ENCODE results near the gene IL1B.
"Not testable (repeated sequence)": the region's sequence is repeated elsewhere in the genome, so short reads cannot be mapped to it uniquely, and the experiment has no call there.

Gene IL1B

DNA sequence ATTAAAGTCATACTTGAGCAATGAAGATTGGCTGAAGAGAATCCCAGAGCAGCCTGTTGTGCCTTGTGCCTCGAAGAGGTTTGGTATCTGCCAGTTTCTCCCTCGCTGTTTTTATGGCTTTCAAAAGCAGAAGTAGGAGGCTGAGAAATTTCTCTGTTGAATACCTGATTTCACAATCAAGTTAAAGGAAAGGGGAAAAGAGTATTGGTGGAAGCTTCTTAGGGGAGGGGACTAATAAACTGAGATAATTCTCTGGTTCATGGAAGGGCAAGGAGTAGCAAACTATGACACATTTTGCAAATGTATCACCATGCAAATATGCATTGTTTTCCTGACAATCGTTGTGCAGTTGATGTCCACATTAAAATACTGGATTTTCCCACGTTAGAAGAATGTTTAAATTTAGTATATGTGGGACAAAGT, at the start of gene IL1B:
IL1B (minus strand) TSS at position 85 of the 423 bp plus-strand sequence. CDS start 550 bp downstream, outside the sequence.
- DNase-seq: no peak

DNA sequence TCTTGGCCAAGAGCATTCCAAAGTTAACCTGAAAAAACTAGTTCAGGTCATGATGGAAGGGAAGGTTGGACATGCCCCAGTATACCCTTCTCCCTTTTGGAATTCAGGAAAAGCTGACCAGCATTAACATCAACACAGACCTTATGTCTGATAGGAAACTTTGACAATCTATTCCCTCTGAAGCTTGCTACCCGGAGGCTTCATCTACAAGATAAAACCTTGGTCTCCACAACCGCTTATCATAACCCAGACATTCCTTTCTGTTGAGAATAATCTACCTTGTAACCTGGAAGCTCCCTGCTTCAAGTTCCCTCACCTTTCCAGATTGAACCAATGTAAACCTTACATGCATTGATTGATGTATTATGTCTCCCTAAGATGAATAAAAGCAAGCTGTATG, 49.7 kb upstream of the IL1B start:
- no peak for DNase-seq

DNA sequence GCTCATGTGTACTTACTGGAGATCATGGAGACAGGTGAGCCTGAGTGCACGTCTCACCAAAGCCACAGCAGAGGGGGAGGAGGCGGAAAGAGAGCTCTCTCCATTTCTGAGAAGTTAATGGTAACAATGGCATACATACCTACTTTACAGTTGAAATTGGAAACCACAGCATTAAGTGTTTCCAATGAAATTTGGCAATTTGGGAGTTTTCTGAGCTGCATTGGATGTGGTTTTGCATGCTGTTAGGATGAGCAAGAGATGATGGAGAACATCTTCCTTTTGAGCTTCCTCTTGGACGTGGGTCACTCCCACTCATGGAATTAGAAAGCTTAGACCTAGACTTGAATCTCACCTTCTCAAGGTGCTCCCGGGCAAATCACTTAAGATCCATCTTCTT, 48.9 kb upstream of the IL1B start:
- no peak for DNase-seq

DNA sequence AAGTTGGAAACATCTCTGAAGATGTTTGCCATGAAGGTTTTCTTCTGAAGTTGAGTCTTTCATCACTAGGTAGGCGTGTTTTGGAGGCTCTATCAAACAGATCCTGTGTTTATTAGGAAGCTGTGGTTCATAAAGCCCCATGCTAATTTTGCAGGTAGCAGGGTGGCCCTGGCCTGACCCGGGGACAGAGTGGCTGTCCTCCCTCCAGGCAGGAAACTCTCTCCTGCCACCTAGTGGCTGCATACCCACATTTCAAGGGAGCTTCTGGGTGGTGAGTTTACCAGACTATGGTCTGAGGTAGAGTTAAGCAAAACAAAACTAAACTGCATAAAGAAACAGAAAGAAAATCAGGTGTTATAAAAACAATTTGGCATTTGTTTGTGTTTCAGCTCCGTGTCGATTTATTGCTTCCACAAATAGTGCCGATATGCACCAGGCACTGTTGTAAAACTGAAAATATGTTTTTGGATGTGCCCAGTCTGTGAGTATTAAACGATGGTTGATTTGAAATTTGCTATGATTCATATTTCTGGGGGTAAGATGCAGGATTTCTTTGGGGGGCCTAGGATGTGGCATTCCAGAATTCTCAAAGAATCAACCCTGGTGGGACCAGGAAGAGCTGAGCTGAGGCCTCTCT, 48.4 kb upstream of the IL1B start:
- DNase-seq: peak; percentile 84

DNA sequence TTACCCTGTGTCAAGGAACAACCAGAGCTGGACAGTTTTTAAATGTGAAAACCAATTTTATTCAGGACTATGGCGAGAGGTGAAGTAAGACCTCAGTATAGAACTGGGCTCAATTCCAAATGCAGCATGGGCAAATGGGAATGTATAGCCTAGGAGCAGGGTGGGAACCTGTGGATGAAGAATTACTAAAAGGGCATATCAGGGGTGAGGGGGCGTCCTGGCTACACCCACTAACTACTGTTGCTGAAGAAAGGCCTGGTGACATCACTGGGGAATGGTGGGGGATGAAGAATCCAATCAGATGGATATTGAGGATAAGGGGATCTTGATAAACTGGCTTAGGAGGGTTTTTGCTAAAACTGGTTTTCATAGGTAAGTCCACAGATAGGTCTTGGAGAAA, 47.1 kb upstream of the IL1B start:
- no peak for DNase-seq

- DNase-seq: peak; percentile 47 to 61
Measured at GRCh38 chr2:112881217-112881985, 44.8 kb upstream of the IL1B start.

- DNase-seq: no peak
Measured at GRCh38 chr2:112880696-112881095, 44.1 kb upstream of the IL1B start.

- no peak for DNase-seq
Measured at GRCh38 chr2:112880091-112880531, 43.5 kb upstream of the IL1B start.

- DNase-seq: no peak
Measured at GRCh38 chr2:112879491-112880041, 43.0 kb upstream of the IL1B start.

- no peak for DNase-seq
Measured at GRCh38 chr2:112877423-112877822, 40.8 kb upstream of the IL1B start.

GRCh38 chr2:112876971-112877361, 40.4 kb upstream of the IL1B start:
- no peak for DNase-seq

- DNase-seq: no peak
Measured at GRCh38 chr2:112876257-112876970, 39.8 kb upstream of the IL1B start.

GRCh38 chr2:112870841-112871835, 34.6 kb upstream of the IL1B start:
- no peak for DNase-seq

DNA sequence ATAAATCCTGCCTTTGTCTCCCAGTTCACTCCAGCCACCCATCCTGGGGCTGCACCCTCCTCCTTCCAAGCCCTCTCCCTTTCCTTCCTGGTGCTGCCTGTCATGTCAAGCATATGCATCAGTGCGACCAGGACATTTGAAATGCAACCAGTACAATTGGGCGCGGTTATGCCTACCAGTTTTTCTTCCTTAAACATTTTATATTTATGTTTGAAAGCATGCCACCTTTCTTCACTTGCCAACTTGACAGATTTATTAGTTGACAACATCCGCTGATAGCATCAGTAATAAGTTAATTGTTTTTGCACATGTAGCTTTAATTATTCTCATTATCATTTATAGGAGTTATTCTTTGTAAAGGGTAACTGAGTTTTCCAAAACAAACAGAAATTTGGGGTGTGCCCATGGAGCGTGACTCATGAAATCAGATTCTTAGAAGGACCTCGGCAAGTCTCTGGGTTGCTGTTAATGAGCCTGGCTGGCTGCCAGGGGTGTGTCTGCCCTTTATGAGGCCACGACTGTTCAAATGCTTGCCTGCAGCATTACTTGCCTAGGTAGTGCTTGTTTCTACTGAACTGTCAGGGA, 32.8 kb upstream of the IL1B start:
- DNase-seq: no peak

DNA sequence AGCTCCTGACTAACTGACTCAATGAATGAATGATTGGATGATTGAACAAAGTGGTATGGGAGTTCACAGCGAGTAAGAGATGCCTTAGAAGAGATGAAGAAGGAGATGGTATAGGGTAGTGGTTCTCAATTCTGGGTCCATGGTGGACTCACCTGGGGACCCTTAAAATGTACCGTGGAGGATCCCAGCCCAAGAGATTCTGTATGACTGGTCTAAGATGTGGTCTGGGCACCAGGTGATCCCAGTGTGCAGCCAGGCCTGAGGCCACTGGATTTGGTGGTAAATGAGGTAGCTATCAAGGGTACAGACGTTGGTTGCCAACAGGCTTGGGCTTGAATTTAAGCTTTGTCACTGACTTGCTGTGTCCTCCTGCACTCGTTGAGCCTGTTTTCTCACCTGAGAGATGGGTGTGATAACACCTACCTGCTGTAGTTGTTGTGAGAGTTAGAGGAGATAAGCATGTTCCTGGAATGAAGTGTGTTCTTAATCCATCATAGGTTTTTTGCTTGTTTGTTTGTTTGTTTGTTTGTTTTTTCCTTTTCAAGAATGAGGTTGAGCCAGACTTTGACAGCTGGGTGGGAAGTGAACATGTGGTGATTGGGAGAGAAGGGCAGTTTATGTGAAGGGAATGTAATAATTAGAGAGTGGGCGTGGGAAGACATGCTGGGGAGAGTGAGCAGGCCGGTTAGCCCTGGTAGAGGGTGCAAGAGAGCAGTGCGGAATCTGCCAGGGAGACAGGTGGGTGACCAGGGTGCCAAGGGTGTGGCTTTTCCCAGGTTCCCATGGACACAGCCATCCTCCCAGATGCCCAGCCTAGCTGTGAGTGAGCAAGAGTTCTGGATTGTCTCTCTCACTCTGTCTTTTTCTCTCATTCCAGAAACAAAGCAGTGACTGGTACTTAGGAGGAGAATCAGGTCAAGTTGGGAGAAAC, 31.4 kb upstream of the IL1B start:
- no peak for DNase-seq

- DNase-seq: no peak
Measured at GRCh38 chr2:112866128-112866835, 29.7 kb upstream of the IL1B start.

- no peak for DNase-seq
Measured at GRCh38 chr2:112864072-112864471, 27.5 kb upstream of the IL1B start.

DNA sequence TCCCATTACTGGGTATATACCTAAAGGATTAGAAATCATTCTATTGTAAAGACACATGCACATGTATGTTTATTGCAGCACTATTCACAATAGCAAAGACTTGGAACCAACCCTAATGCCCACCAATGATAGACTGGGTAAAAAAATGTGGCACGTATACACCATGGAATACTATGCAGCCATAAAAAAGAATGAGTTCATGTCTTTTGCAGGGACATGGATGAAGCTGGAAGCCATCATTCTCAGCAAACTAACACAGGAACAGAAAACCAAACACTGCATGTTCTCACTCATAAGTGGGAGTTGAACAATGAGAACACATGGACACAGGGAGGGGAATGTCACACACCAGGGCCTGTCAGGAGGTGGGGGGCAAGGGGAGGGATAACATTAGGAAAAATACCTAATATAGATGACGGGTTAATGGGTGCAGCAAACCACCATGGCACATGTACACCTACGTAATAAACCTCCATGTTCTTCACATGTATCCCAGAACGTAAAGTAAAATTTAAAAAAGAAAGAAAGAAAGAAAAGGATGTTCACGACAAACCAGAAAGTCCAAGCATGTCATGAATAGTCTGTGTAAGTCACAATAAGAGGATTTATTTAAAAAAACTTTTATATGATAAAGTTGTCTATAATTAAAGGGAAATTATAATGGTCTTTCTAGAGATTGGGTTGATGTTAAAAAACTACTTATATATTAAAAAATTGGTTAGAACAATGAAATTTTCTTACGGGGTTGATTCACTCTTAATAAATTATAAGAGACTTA, 23.0 kb upstream of the IL1B start:
- DNase-seq: not testable (repeated sequence)

DNA sequence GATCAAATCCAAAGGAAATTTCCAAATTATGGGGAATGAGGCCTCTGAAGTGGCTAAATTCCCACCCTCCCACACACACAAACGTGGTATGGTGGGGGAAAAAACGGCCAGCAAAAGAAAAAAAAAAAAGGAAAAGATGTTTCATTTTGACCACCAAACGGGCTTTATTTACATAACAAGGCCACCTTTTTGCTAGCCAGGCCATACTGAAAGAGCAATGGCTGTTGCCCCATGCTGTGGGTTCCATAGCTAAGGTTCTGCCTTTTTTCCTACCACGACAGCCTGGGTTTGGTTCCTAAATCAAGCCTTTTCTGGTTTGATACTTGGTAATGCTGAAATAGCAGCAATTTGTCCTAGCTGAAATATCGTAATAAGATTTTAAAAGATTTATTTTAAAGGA, 14.0 kb upstream of the IL1B start:
- no peak for DNase-seq
